NT2/D1 (cell line): Measurements from ENCODE around the gene NAA35.

Experiments
- YY1 ChIP-seq: IDR thresholded peaks from 2 replicates; pipeline ENCODE4 v1.6.1; 2011; ENCODE audit not compliant: insufficient read length, insufficient read depth
- ZNF274 ChIP-seq: IDR thresholded peaks from 2 replicates; pipeline ENCODE4 v1.6.1; 2011; ENCODE audit warnings: mild to moderate bottlenecking, low read depth, low read length

DNA sequence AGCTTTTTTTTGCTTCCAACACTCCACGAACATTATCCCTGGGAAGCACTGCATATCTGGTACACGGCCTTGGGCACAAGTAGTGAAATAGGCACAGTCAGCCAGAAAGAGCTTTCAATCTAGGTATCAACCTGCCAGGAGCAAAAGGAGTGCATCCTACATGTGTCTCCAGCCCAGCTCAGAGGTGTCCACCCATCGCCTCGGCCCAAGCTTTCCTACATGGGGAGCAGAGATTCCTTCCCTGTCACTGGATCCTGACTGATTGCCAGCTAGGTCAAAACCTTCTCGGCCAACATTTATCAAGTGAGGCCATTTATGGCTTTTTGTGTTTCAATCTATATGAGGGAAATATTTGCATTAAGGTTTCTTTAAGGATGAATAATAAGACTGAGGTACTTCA lies 102.6 kb downstream of the NAA35 start:
- TF ChIP-seq ZNF274, result no peak
- TF ChIP-seq YY1, result no peak
